Activated T-cell treated with anti-CD3 and anti-CD28 coated beads, Interleukin-2, amount 50 U/mL, for 72 hours (primary cell): ENCODE data around the gene RGS9. TPM values are rescaled to one million over a fixed set of nuclear protein-coding genes. Genes with fewer than 3 reads are reported as not detected.
"Not testable (repeated sequence)": the region's sequence is repeated elsewhere in the genome, so short reads cannot be mapped to it uniquely, and the experiment has no call there.

ENCODE experiments used
- ATAC-seq, 2 donors: fragments of 150-1000 bp; cut with Tn5 transposase; replicated peaks in 1 of 2; 2 replicates each; pipeline ENCODE4 v1.10.0; 2021; ENCODE audit warnings: moderate library complexity in 2 of 2, mild to moderate bottlenecking in 1 of 2
- DNase-seq, 2 donors: peaks; one replicate each; pipeline ENCODE4 v3.0.0; 2021 to 2022; ENCODE audit warnings: mixed read lengths in 1 of 2
- H3K27ac Mint-ChIP-seq: one replicate; pipeline ENCODE4 v1.8.0; 2022; ENCODE audit warnings: mild to moderate bottlenecking, moderate library complexity, mixed read lengths
- H3K27me3 Mint-ChIP-seq: one replicate; pipeline ENCODE4 v1.8.0; 2022; ENCODE audit warnings: low read depth, mixed read lengths
- H3K36me3 Mint-ChIP-seq, 2 donors: one replicate each; pipeline ENCODE4 v1.8.0; 2022; ENCODE audit warnings: mixed read lengths in 2 of 2, mild to moderate bottlenecking in 1 of 2; ENCODE audit not compliant: insufficient read depth in 2 of 2
- H3K4me1 Mint-ChIP-seq: one replicate; pipeline ENCODE4 v1.8.0; 2022; ENCODE audit warnings: low read depth, mixed read lengths
- H3K4me3 Mint-ChIP-seq, 2 donors: one replicate each; pipeline ENCODE4 v1.8.0; 2022; ENCODE audit warnings: mild to moderate bottlenecking in 2 of 2, mixed read lengths in 2 of 2, moderate library complexity in 2 of 2
- H3K9me3 Mint-ChIP-seq, 2 donors: one replicate each; pipeline ENCODE4 v1.8.0; 2022; ENCODE audit warnings: mixed read lengths in 2 of 2
- total RNA-seq, 2 donors: library from RNA; stranded (reverse); gene quantifications; one replicate each; pipeline ENCODE4 v1.2.3, GENCODE V29; 2022

Gene RGS9
- total RNA-seq, 2 donors from 2014 or later = 5.8 to 16.6 TPM

DNA sequence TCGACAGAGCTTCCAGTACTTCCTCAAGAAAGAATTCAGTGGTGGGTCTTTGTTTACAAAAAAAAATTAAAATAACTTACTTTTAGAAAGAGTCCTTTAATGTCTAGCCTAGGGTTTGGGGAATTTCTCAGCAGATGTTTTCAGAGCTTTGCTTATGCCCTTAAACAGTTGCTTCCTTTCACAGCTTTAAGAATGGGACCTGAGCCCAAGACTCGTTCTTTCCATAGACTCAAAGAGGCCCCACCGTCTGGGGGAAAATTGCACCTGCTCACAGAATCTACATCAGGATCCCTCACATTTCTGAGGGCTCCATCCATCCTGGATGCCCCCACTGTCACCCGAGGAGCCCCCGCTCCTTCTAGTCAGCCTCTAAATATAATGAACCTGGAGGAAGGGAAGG, 60.0 kb downstream of the RGS9 start:
- Mint-ChIP-seq H3K4me3 (no peak overlapping the region), H3K27ac (peak overlapping the region; percentile 20), H3K4me1 (peaks cover 54% of the 10 kb centered on the region), H3K9me3 (no peaks in the 10 kb centered on the region), H3K36me3 (no peaks in the 10 kb centered on the region), H3K27me3 (peaks cover 8% of the 10 kb centered on the region)
- no peak for ATAC-seq
- DNase-seq = no peak

DNA sequence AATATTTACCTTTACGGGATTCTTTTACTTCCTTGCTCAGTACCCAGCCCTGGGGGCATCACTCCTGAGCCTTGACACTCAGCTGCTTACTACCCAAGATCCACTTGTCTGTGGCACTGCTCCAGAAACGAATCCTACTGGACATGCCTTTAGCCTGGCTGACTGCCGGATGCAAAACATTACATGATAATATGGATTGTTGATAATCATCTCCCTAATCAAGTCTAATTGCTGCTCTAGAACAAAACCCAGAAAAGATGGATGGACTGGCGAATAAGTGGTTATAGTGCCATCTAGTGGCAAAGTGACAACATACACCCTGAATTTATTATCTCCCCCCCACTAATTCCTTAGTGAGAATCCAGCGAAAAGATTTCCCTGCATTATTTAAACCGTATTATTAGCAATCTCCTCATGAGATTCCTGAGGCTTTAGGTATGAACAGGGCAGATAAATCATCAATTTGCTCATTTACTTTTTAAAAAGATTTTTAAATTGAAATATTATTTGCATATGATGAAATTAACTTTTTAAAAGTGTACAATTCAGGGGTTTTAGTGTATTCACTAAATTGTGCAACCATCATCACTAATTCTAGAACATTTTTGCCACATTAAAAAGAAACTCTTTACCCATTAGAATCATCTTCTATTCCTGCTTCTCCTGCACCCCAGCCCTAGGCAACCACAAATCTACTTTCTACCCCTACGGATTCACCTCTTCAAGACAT, 61.6 kb downstream of the RGS9 start:
- Mint-ChIP-seq H3K36me3 (no peaks in the 10 kb centered on the region), H3K27ac (no peak overlapping the region), H3K9me3 (no peaks in the 10 kb centered on the region), H3K4me1 (peaks cover 44% of the 10 kb centered on the region), H3K27me3 (peaks cover 13% of the 10 kb centered on the region), H3K4me3 (no peak overlapping the region)
- ATAC-seq (peak in 1 of 2 donors; percentile 53), DNase-seq (peak in 1 of 2 donors; percentile 22)

DNA sequence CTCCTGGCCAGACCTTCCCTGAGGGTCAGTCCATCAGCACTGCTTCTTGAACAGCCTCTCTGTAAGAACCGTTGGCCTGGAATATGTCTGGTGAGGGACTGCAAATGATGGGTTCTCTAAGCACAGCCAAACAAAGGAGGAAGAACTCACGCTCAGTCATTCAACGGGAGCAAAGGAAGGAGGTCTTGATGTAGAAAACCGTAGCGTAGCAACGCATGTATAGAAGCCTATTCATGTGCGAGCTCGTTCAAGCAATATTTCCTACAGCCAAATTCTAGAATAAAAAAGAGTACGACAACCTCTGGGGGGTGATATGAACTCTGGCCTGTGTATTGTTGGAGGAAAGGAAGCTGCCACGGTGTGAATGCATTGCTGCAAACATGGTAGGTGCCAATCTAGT, 64.2 kb downstream of the RGS9 start:
- Mint-ChIP-seq H3K4me3 (no peak overlapping the region), H3K9me3 (no peaks in the 10 kb centered on the region), H3K4me1 (peaks cover 23% of the 10 kb centered on the region), H3K27me3 (peaks cover 13% of the 10 kb centered on the region), H3K36me3 (no peaks in the 10 kb centered on the region), H3K27ac (no peak overlapping the region)
- DNase-seq = no peak
- ATAC-seq = no peak

DNA sequence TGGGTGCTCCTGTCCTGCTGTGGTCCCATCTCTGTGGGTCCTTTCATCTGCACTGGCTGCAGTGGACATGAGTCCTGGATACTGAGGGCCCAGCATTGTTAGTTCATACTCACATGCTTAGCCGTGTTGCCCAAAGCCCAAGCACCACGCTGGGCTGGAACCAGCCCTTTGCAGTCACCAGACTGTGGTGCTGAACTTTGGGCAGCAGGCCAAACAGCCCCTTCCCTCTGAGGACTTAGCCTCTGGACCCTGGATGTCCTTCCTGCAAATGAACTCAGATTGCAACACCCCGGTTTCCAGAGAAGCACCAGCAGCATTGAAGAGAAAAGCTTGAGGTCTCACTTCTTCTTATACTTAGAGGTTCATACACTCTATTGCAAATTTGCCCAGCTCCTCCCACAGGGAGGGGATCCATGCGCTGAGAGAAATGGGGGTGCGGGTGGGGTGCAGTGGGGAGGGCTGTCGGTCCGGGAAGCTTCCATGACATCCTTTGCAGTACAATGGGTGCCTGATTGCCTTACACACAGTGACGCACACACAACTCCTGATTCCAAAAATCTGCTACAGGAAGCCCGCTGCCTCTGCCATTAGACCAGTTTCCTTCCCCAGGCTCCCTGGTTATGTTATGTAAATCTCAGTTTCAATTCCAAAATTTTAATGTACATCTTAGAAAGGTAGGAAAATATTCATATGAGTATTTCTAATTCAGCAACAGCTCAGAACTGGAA, 65.8 kb downstream of the RGS9 start:
- Mint-ChIP-seq H3K27ac (no peak overlapping the region), H3K9me3 (no peaks in the 10 kb centered on the region), H3K4me1 (peaks cover 20% of the 10 kb centered on the region), H3K4me3 (no peak overlapping the region), H3K36me3 (no peaks in the 10 kb centered on the region), H3K27me3 (peaks cover 13% of the 10 kb centered on the region)
- DNase-seq (no peak), ATAC-seq (no peak)

DNA sequence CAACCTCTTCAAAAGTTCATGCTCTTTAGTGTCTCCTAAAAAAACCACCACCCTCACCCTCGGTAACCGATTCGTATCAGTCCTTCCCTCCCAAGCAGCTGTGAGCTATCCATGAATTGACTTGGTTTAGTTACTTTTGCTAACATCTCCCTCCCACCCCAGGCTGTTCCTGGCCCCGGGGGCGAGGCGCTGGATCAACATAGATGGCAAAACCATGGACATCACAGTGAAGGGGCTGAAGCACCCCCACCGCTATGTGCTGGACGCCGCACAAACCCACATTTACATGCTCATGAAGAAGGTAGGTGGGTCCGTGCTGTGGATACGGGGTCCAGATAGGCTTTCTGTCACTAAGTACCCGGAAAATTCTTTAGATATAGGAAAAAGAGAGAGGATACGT, 66.8 kb downstream of the RGS9 start:
- ATAC-seq = no peak
- H3K9me3 Mint-ChIP-seq = no peaks in the 10 kb centered on the region
- DNase-seq = no peak
- no peaks in the 10 kb centered on the region for H3K36me3 Mint-ChIP-seq
- H3K27me3 Mint-ChIP-seq = peaks cover 13% of the 10 kb centered on the region
- H3K27ac Mint-ChIP-seq = no peak overlapping the region
- no peak overlapping the region for H3K4me3 Mint-ChIP-seq
- H3K4me1 Mint-ChIP-seq = peaks cover 14% of the 10 kb centered on the region

DNA sequence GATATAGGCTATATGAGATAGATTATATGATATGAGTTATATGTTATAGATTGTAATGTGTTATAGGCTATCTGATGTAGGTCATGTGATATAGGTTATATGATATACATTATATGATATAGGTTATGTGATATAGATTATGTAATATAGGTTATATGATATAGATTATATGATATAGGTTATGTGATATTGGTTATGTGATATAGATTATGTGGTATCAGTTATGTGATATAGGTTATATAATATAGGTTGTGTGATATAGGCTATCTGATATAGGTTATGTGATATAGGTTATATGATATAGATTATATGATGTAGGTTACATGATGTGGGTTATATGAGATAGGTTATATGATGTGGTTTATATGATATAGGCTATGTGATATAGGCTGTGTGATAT, 68.5 kb downstream of the RGS9 start:
- peaks cover 14% of the 10 kb centered on the region for H3K4me1 Mint-ChIP-seq
- H3K4me3 Mint-ChIP-seq = no peak overlapping the region
- no peak for DNase-seq
- H3K27ac Mint-ChIP-seq = no peak overlapping the region
- no peaks in the 10 kb centered on the region for H3K9me3 Mint-ChIP-seq
- H3K36me3 Mint-ChIP-seq = no peaks in the 10 kb centered on the region
- peaks cover 13% of the 10 kb centered on the region for H3K27me3 Mint-ChIP-seq
- ATAC-seq = no peak

DNA sequence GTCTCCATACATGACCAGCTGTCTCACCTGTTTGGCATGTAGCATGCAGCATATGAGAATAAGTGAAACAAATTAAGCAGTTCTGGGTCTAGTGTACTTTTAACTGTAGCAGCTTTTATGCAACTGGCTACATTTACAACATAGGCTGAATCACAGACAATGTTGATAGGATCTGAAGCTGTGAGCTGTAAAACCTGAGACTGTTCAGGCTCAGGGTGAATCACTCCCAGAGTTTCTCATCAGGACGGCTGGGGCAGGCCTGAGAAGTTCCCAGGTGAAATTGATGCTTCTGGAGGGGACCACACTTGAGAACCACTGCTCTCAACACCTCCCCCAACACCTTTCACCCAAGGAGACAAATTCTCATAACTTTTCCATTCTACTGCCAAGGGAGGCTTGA, 70.3 kb downstream of the RGS9 start:
- ATAC-seq (peak; percentile 83 to 85), DNase-seq (peak in 1 of 2 donors; percentile 19)
- H3K9me3 Mint-ChIP-seq = not testable (repeated sequence)

DNA sequence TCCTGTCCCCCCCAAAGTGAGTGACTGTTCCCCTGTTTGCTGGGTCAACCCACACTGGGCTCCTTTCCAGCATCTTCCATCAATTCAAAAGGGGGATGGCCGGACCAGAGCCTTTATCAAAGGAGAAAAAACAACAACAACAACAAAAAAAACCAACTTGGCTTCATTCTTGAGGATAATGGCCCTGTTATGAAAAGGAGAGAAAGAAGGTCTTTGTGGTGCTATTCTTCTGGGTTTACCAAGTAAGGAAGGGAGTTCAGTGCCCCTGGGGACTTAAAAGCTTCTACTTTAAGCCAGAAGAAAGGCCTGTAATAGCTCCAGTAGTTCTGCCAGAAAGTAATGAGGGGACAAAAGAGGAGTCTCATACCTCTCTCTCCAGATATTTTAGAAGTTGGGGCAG, 71.5 kb downstream of the RGS9 start:
- no peak for ATAC-seq
- H3K36me3 Mint-ChIP-seq = no peaks in the 10 kb centered on the region
- no peak overlapping the region for H3K4me3 Mint-ChIP-seq

More for the DNA sequence above, 70.3 kb downstream of the RGS9 start:
- not testable (repeated sequence) for H3K4me3 Mint-ChIP-seq, H3K27ac Mint-ChIP-seq, H3K36me3 Mint-ChIP-seq
- peaks cover 11% of the 10 kb centered on the region for H3K27me3 Mint-ChIP-seq
- peaks cover 18% of the 10 kb centered on the region for H3K4me1 Mint-ChIP-seq

DNA sequence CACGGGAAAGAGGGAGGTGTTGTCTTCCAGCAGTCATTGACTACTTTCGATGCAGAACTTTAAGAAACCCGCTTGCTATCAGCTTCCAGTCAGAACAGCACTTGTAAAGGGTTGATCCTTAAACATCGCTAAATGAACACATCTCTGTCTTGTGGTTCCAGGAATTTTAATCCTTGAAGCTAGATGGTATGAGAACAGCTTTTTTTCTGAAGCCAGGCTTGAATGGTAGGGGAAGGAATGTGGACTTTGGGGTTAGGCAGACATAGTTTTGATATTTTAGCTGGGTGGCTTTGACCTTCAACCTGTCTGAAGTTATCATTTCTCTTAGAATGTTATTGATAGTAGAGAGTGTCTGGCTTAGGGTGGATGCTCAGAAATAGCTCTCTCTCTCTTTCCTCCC, 81.1 kb downstream of the RGS9 start:
- DNase-seq (no peak), ATAC-seq (no peak)
- Mint-ChIP-seq H3K27me3 (peaks cover 49% of the 10 kb centered on the region), H3K4me3 (no peak overlapping the region), H3K9me3 (no peaks in the 10 kb centered on the region), H3K36me3 (no peaks in the 10 kb centered on the region), H3K4me1 (no peaks in the 10 kb centered on the region), H3K27ac (no peak overlapping the region)

More for the DNA sequence above, 71.5 kb downstream of the RGS9 start:
- Mint-ChIP-seq H3K27me3 (peaks cover 14% of the 10 kb centered on the region), H3K4me1 (peaks cover 19% of the 10 kb centered on the region), H3K27ac (no peak overlapping the region), H3K9me3 (no peaks in the 10 kb centered on the region)
- DNase-seq = no peak

DNA sequence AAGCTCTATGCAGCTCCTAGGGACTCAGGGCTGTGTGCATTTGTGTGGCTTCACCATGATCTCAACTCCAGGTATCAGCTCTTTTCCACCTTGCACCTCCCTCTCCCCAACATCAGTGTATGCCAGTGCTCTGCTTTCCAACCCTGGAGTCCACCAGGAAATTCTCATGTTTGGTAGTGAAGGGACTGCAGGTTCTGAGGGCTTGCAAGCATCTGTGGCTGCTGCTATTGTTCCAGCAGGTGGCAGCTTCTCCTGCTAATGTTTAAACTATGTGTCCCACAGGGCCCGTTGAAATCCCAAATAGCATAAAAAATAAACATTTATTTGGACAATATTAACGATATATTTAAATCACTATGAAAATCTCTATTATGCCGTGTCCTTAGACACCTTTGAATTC, 82.0 kb downstream of the RGS9 start:
- no peak for ATAC-seq

DNA sequence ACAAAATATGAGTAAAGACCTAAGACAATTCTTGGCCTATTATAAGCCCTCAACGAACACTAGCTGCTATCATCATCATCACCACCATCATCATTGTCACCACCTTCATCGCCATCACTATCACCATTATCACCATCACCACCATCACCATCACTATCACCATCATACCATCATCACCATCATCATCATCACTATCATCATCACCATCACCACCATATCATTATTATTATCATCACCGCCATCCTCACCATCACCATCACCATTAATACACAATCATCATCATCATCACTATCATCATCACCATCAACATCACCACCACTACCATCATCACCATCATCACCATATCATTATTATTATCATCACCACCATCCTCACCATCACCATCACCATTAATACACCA, 82.5 kb downstream of the RGS9 start:
- Mint-ChIP-seq H3K4me3 (no peak overlapping the region), H3K27ac (no peak overlapping the region), H3K4me1 (no peaks in the 10 kb centered on the region), H3K27me3 (peaks cover 36% of the 10 kb centered on the region), H3K9me3 (no peaks in the 10 kb centered on the region), H3K36me3 (no peaks in the 10 kb centered on the region)
- ATAC-seq (no peak), DNase-seq (no peak)

More for the DNA sequence above, 82.0 kb downstream of the RGS9 start:
- H3K4me3 Mint-ChIP-seq = no peak overlapping the region
- DNase-seq = no peak
- H3K36me3 Mint-ChIP-seq = no peaks in the 10 kb centered on the region
- H3K9me3 Mint-ChIP-seq = no peaks in the 10 kb centered on the region
- no peaks in the 10 kb centered on the region for H3K4me1 Mint-ChIP-seq
- no peak overlapping the region for H3K27ac Mint-ChIP-seq
- H3K27me3 Mint-ChIP-seq = peaks cover 42% of the 10 kb centered on the region

DNA sequence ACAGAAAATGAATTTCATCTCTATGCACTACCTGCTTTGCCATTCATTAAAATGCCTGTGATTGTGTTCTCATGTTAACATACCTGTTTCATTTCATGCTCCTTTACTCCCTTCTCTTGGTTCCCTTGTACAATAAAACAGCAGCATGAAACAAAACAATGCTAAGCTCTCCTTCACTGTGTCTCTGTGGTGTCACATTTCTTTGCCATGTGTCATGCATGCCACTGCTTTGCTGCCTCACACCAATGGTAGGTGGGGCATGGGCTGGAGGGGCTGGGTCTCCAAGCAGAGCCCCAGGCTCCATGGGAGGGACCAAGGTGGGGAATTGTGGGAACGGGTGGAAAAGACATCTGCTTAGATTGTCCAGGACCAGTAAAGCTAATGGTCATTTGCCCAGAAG, 83.6 kb downstream of the RGS9 start:
- DNase-seq (no peak), ATAC-seq (no peak)
- H3K4me1 Mint-ChIP-seq = peaks cover 2% of the 10 kb centered on the region
- no peaks in the 10 kb centered on the region for H3K9me3 Mint-ChIP-seq
- H3K4me3 Mint-ChIP-seq = no peak overlapping the region
- H3K36me3 Mint-ChIP-seq = no peaks in the 10 kb centered on the region
- peaks cover 34% of the 10 kb centered on the region for H3K27me3 Mint-ChIP-seq
- no peak overlapping the region for H3K27ac Mint-ChIP-seq

DNA sequence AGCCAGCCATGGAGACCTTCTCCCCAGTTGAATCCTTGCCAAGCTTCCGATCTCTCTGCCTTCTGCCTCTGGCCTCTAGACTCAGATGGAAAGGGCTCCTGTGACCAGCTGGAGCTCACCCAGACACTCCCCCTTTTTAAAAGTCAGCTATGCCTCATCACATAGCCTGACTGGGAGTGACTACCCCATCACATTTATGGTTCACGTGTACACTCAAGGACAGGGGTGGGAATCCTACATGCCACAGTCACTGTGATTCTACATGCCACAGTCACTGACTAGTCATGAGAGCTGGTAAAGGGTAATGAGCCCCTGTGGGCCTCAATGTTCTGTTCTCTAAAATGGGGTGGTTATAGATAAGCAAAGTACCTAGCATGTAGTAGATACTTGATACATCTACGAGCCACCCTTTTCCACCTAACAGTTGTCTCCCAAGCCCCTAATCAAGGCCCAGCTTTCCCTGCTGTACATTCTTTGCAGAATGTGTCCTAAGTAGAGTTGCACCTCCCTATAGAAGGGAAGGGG, 85.1 kb downstream of the RGS9 start:
- DNase-seq (no peak), ATAC-seq (peak; percentile 44 to 65)
- Mint-ChIP-seq H3K4me3 (no peak overlapping the region), H3K27me3 (peaks cover 38% of the 10 kb centered on the region), H3K4me1 (peaks cover 6% of the 10 kb centered on the region), H3K9me3 (no peaks in the 10 kb centered on the region), H3K27ac (no peak overlapping the region), H3K36me3 (no peaks in the 10 kb centered on the region)
